A673 (cell line): ENCODE results near the gene AHCYL2.

Experiments used
- CTCF ChIP-seq: fragments of 300-800, 200-600 bp; sonication (generic); conservative IDR thresholded peaks from 2 replicates; pipeline ENCODE4 v1.5.1; 2017; ENCODE audit warnings: low read depth, mild to moderate bottlenecking, antibody characterized with exemption, low read length, moderate library complexity, mixed read lengths
- EZH2 ChIP-seq: fragments of 200-600 bp; sonication (generic); IDR thresholded peaks from 2 replicates; pipeline ENCODE4 v1.6.1; 2017; ENCODE audit warnings: borderline replicate concordance, low read depth, mild to moderate bottlenecking, mixed read lengths, antibody characterized with exemption, low read length; ENCODE audit not compliant: poor library complexity, severe bottlenecking

DNA sequence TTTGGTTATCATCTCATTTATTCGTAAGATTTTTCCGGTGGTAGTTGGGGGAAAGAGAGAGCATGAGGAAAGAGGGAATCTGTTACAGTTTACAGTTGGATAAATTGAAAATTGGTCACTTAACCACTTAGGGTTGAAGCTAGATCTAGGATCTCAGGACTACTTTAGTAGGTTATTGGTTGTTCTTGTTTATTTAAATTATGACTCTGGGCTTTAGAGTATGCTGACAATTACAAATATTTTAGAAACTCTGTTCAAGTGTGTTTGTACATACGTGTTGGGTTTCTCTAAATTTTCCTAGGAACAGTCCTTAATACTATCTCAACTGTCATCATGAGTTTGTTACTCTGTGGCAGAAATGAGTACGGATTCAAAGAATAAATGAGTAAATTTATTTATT is 160.8 kb downstream of the AHCYL2 start:
- TF ChIP-seq CTCF (no peak), EZH2 (no peak)
